HepG2 (cell line): ENCODE data around the gene TPRN. TPM values are rescaled to one million over a fixed set of nuclear protein-coding genes. Genes with fewer than 3 reads are reported as not detected.

Experiments used
- ATAC-seq: fragments of 200-7000 bp; cut with Tn5 transposase; 3 replicates; pipeline ENCODE4 v1.9.1; 2020; ENCODE audit warnings: mild to moderate bottlenecking, moderate library complexity
- BruUV-seq: library from RNA; stranded (reverse); fragments of 400-500 nt; replicated peaks from 2 replicates; lab custom pipeline; 2021; lab: Mats Ljungman, UMichigan
- CTCF ChIA-PET: fragments of 300-600 bp; formaldehyde crosslinking; extraction: SDS; loops from one replicate; lab custom pipeline; 2021; ENCODE audit warnings: low total read pairs, inconsistent platforms, low intra/inter-chr PET ratio; lab: Yijun Ruan, JAX
- POLR2A ChIA-PET: fragments of 350-600 bp; sonication (Branson Sonifier 250); formaldehyde crosslinking; loops from one replicate; lab custom pipeline; 2020; ENCODE audit warnings: antibody characterized with exemption, inconsistent platforms; lab: Yijun Ruan, JAX
- DNase-seq: peaks from one replicate; pipeline ENCODE4 v3.0.0-alpha.2; 2015; ENCODE audit warnings: low spot score
- FAIRE-seq: peaks from 3 replicates; lab custom pipeline; 2011; peaks lifted over from hg19 to GRCh38; lab: Jason Lieb, UNC
- H2AFZ ChIP-seq: one replicate; pipeline ENCODE4 v1.6.1; 2011; ENCODE audit warnings: low read length, inconsistent platforms
- H3K27ac ChIP-seq: fragments of 300-600 bp; 3 replicates; pipeline ENCODE4 v1.8.0; 2011; ENCODE audit warnings: mixed run types, mild to moderate bottlenecking, mixed read lengths, low read length, inconsistent platforms; ENCODE audit not compliant: insufficient read depth; ENCODE audit errors: extremely low read length
- H3K27me3 ChIP-seq, 2 experiments: fragments of 200-600 bp in 1 of 2; 2 replicates in 1 of 2; 3 replicates in 1 of 2; pipeline versions ENCODE4 v1.6.0 to v1.8.0; 2011; ENCODE audit warnings: low read length in 2 of 2, mild to moderate bottlenecking in 2 of 2, moderate library complexity in 2 of 2, inconsistent platforms in 1 of 2; ENCODE audit not compliant: insufficient read depth in 2 of 2, control insufficient read depth in 1 of 2
- H3K36me3 ChIP-seq, 2 experiments: fragments of 200-600 bp in 1 of 2; replicated peaks in 1 of 2; 2 replicates in 1 of 2; 3 replicates in 1 of 2; pipeline versions ENCODE4 v1.5.1 to v1.8.0; 2011; ENCODE audit warnings: low read length in 2 of 2, inconsistent platforms in 1 of 2; ENCODE audit not compliant: insufficient read depth in 2 of 2, control insufficient read depth in 1 of 2
- H3K4me1 ChIP-seq: 2 replicates; pipeline ENCODE4 v1.5.1; 2012; ENCODE audit warnings: low read length, inconsistent platforms; ENCODE audit not compliant: insufficient read depth
- H3K4me2 ChIP-seq: 2 replicates; pipeline ENCODE4 v1.6.0; 2011; ENCODE audit warnings: low read depth, low read length, inconsistent platforms
- H3K4me3 ChIP-seq, 3 experiments: fragments of 200-600 bp in 1 of 3; sonication (generic), shearing (Covaris generic) in 1 of 3; replicated peaks in 1 of 3; 2 replicates each; pipeline ENCODE4 v1.5.1; 2011 to 2016; ENCODE audit warnings: low read length in 3 of 3, inconsistent platforms in 2 of 3, low read depth in 2 of 3, mild to moderate bottlenecking in 2 of 3, control low read depth in 1 of 3, mixed read lengths in 1 of 3; ENCODE audit not compliant: insufficient read depth in 1 of 3
- H3K79me2 ChIP-seq: one replicate; pipeline ENCODE4 v1.6.1; 2011; ENCODE audit warnings: low read length, inconsistent platforms; ENCODE audit not compliant: insufficient read depth
- H3K9ac ChIP-seq: 2 replicates; pipeline ENCODE4 v1.6.0; 2011; ENCODE audit warnings: mild to moderate bottlenecking, low read depth, low read length, inconsistent platforms; ENCODE audit not compliant: insufficient read depth
- H3K9me3 ChIP-seq: 2 replicates; pipeline ENCODE4 v1.5.1; 2012; ENCODE audit warnings: mild to moderate bottlenecking, low read length
- H4K20me1 ChIP-seq: 2 replicates; pipeline ENCODE4 v1.6.0; 2011; ENCODE audit warnings: inconsistent platforms, mild to moderate bottlenecking, low read length, moderate library complexity; ENCODE audit not compliant: insufficient read depth
- HOXA7 ChIP-seq: sonication (generic); formaldehyde crosslinking; IDR thresholded peaks from 2 replicates; pipeline ENCODE4 v1.8.1; 2022; ENCODE audit warnings: mild to moderate bottlenecking, missing genetic modification reagents, moderate library complexity
- KDM6A ChIP-seq: IDR thresholded peaks from 2 replicates; pipeline ENCODE4 v1.6.1; 2016; ENCODE audit warnings: low read depth
- LCORL ChIP-seq, 2 experiments: fragments of 450-650 bp in 1 of 2; sonication (generic) in 1 of 2; formaldehyde crosslinking in 1 of 2; IDR thresholded peaks; 2 replicates each; pipeline versions ENCODE4 v1.5.0 to v1.6.1; 2017 to 2020; ENCODE audit warnings: antibody characterized with exemption in 1 of 2, missing genetic modification reagents in 1 of 2
- MAFG ChIP-seq: sonication (generic); formaldehyde crosslinking; IDR thresholded peaks from 2 replicates; pipeline ENCODE4 v1.5.1; 2020; ENCODE audit warnings: mild to moderate bottlenecking, missing genetic modification reagents
- MAFK ChIP-seq, 2 experiments: IDR thresholded peaks in 1 of 2; conservative IDR thresholded peaks in 1 of 2; 2 replicates each; pipeline ENCODE4 v1.6.1; 2011; ENCODE audit warnings: improper control_type of control experiment in 2 of 2, low read length in 2 of 2
- NR2F1 ChIP-seq, 2 experiments: fragments of 450-650 bp in 1 of 2; formaldehyde crosslinking in 1 of 2; IDR thresholded peaks; 2 replicates each; pipeline versions ENCODE4 v1.5.0 to v1.6.1; 2016 to 2020; ENCODE audit warnings: mild to moderate bottlenecking in 1 of 2, missing compliant biosample characterization in 1 of 2, missing genetic modification reagents in 1 of 2, moderate library complexity in 1 of 2
- RFX5 ChIP-seq: IDR thresholded peaks from 2 replicates; pipeline ENCODE4 v1.6.1; 2011; ENCODE audit warnings: low read depth, low read length, improper control_type of control experiment
- SNRNP70 ChIP-seq: fragments of 200-400 bp; formaldehyde crosslinking; IDR thresholded peaks from 2 replicates; pipeline ENCODE4 v1.6.1; 2017; ENCODE audit warnings: mild to moderate bottlenecking, low read depth, low read length, moderate library complexity
- U2AF2 ChIP-seq: fragments of 200-400 bp; formaldehyde crosslinking; IDR thresholded peaks from 2 replicates; pipeline ENCODE4 v1.6.1; 2017; ENCODE audit warnings: low read depth, mild to moderate bottlenecking, low read length
- ZEB1 ChIP-seq: IDR thresholded peaks from 2 replicates; pipeline ENCODE4 v1.6.1; 2012; ENCODE audit warnings: mild to moderate bottlenecking, low read depth, inconsistent platforms; ENCODE audit not compliant: insufficient replicate concordance
- ZNF30 ChIP-seq: sonication (generic); formaldehyde crosslinking; IDR thresholded peaks from 2 replicates; pipeline ENCODE4 v1.5.0; 2020; ENCODE audit warnings: mild to moderate bottlenecking, missing genetic modification reagents
- ZNF670 ChIP-seq: sonication (generic); formaldehyde crosslinking; IDR thresholded peaks from 2 replicates; pipeline ENCODE4 v1.8.0; 2022; ENCODE audit warnings: mild to moderate bottlenecking, missing genetic modification reagents, borderline replicate concordance
- ZNF737 ChIP-seq: sonication (generic); formaldehyde crosslinking; IDR thresholded peaks from 2 replicates; pipeline ENCODE4 v1.5.0; 2020; ENCODE audit warnings: missing genetic modification reagents, mild to moderate bottlenecking, borderline replicate concordance
- ZNF790 ChIP-seq: sonication (generic); formaldehyde crosslinking; IDR thresholded peaks from 2 replicates; pipeline ENCODE4 v1.8.0; 2022; ENCODE audit warnings: missing genetic modification reagents, mild to moderate bottlenecking, borderline replicate concordance
- WGBS: methylation state at CpG from one replicate; pipeline ENCODE4 v1.1.6; 2017; ENCODE audit warnings: low lambda C conversion rate; 5-methylcytosine and 5-hydroxymethylcytosine counted together
- in situ Hi-C: cut with HindIII; loops from 2 replicates; pipeline ENCODE4 v1.10.0; 2017; ENCODE audit warnings: low pct_unique_long_range_greater_than_20kb; ENCODE audit not compliant: extremely low pct_ligation_motif_present
- intact Hi-C: fragments of 100-400 bp; cut with micrococcal nuclease; formaldehyde crosslinking; loops from one replicate; pipeline ENCODE4 v1.10.0; 2022; ENCODE audit not compliant: unreplicated experiment
- polyA plus RNA-seq, 8 experiments: library from polyadenylated mRNA; depleted of rRNA in 3 of 8; stranded (reverse) in 7 of 8; unstranded in 1 of 8; fragments of >200 nt; fragmentation: Illumina TruSeq in 4 of 8; extraction: Trizol in 4 of 8; gene quantifications; 2 replicates each; pipeline versions ENCODE4 v1.2.1 to v1.2.3, GENCODE V29; 2011 to 2016; ENCODE audit warnings: low read depth in 4 of 8, missing spikeins in 1 of 8, mixed read lengths in 1 of 8; ENCODE audit not compliant: insufficient read depth in 1 of 8
- total RNA-seq, 5 experiments: library from RNA; depleted of rRNA; stranded (reverse); fragments of >200 nt; fragmentation: Illumina TruSeq; extraction: Trizol; gene quantifications; 2 replicates each; pipeline ENCODE4 v1.2.3, GENCODE V29; 2016; ENCODE audit warnings: low read depth in 1 of 5
- TF ChIP-seq, protein P1 (sequence below): sonication (generic); formaldehyde crosslinking; conservative IDR thresholded peaks from 2 replicates; pipeline ENCODE4 v1.4.0; 2020; ENCODE audit warnings: missing genetic modification reagents
- TF ChIP-seq, protein P2 (sequence below): sonication (generic); IDR thresholded peaks from 2 replicates; pipeline ENCODE4 v1.6.1; 2016; ENCODE audit warnings: low read depth, borderline replicate concordance
- TF ChIP-seq, protein P3 (sequence below): IDR thresholded peaks from 2 replicates; pipeline ENCODE4 v1.6.1; 2016; ENCODE audit warnings: low read depth, borderline replicate concordance
- TF ChIP-seq, protein P4 (sequence below): sonication (generic); formaldehyde crosslinking; IDR thresholded peaks from 2 replicates; pipeline ENCODE4 v1.5.0; 2020; ENCODE audit warnings: mild to moderate bottlenecking, low read depth, missing genetic modification reagents, borderline replicate concordance

Gene TPRN
- total and polyA plus RNA-seq, 2 of the 13 experiments (the other 11 are each of a cell fraction or from before 2014, with no cell fraction given), result 10.1 to 19.2 TPM

DNA sequence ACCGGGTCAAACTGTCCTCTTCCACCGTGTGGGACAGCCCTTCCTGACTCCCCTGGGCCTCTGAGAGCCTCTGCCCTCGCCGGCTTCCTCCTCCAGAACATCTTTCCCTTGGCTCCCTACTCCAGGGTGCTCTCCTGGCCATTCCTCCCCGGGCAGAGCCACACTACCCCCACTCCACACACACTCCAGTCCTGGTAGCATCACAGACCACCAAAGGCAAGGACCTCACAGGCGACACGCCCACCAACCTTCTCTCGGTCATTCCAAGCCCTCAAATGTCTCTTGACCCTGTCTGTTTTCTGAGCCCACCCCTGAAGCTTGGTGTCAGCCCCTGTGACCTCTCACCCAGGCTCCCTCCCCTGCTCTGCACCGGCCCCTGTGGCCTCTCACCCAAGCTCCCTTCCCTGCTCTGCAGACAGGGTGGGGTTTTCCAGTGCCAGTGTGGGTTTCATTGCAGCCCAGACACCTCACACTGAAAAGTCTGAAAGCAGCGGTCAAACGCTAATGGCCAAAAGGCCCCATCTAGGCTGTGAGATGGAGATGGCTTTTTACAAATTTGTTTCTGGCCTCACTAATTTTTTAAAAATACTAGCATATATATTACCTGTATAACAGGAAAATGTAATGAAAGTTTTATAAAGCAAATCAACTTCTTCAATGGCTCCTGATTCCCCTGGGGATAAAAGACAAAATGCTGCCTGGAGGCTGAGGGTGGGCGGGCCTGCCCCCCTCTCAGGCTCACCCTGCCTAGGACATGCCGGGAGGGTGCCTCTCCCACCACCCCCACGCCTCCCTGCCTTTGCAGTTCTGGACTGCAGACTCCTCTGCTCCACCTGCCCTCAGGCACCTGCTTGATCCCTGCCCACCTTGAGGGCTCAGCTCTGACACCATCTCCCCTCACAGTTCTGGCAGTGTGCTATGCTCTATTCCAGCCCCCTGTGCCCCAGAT, 41.2 kb downstream of the TPRN start:
- Histone ChIP-seq H3K36me3 (no peaks in the 10 kb centered on the region), H3K79me2 (no peaks in the 10 kb centered on the region), H3K27me3 (peaks cover 13 to 74% of the 10 kb centered on the region in 2 experiments; a peak in 4 of 5 replicates), H3K4me1 (no peaks in the 10 kb centered on the region), H3K9ac (no peak overlapping the region), H3K27ac (no peak overlapping the region), H3K9me3 (no peaks in the 10 kb centered on the region), H3K4me2 (no peak overlapping the region), H4K20me1 (no peaks in the 10 kb centered on the region), H2AFZ (no peak overlapping the region), H3K4me3 (no peak overlapping the region)
- intact Hi-C loops (no loop called here), in situ Hi-C loops (no loop called here)
- no TSS peak for BruUV-seq
- WGBS, result 10% methylated on average over 14 of the region's 14 CpGs
- ChIA-PET POLR2A (no interaction called here), CTCF (no interaction called here)
- FAIRE-seq (no peak), DNase-seq (no peak), ATAC-seq (no peak)
- TF ChIP-seq KDM6A (CRISPR knock-in tag) (no peak), MAFK (conservative IDR thresholded peaks at IDR 0.05 in 1 of 2, IDR thresholded peaks at IDR 0.05 in 1 of 2; ENCODE audit: low read length in 2 of 2) (no peak), ZNF30 (CRISPR knock-in tag) (no peak), ZNF670 (CRISPR knock-in tag) (no peak), NR2F1 (CRISPR knock-in tag; IDR thresholded peaks at IDR 0.05) (no peak), RFX5 (no peak), ZNF737 (CRISPR knock-in tag) (no peak), ZNF790 (CRISPR knock-in tag) (no peak), HOXA7 (CRISPR knock-in tag) (no peak), U2AF2 (no peak), ZEB1 (no peak), MAFG (CRISPR knock-in tag) (no peak), LCORL (IDR thresholded peaks at IDR 0.05) (no peak), LCORL (CRISPR knock-in tag; IDR thresholded peaks at IDR 0.05) (no peak), SNRNP70 (no peak)
- TF ChIP-seq, protein P1, sequence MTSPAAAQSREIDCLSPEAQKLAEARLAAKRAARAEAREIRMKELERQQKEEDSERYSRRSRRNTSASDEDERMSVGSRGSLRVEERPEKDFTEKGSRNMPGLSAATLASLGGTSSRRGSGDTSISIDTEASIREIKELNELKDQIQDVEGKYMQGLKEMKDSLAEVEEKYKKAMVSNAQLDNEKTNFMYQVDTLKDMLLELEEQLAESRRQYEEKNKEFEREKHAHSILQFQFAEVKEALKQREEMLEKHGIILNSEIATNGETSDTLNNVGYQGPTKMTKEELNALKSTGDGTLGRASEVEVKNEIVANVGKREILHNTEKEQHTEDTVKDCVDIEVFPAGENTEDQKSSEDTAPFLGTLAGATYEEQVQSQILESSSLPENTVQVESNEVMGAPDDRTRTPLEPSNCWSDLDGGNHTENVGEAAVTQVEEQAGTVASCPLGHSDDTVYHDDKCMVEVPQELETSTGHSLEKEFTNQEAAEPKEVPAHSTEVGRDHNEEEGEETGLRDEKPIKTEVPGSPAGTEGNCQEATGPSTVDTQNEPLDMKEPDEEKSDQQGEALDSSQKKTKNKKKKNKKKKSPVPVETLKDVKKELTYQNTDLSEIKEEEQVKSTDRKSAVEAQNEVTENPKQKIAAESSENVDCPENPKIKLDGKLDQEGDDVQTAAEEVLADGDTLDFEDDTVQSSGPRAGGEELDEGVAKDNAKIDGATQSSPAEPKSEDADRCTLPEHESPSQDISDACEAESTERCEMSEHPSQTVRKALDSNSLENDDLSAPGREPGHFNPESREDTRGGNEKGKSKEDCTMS, result no peak
- TF ChIP-seq, protein P2, sequence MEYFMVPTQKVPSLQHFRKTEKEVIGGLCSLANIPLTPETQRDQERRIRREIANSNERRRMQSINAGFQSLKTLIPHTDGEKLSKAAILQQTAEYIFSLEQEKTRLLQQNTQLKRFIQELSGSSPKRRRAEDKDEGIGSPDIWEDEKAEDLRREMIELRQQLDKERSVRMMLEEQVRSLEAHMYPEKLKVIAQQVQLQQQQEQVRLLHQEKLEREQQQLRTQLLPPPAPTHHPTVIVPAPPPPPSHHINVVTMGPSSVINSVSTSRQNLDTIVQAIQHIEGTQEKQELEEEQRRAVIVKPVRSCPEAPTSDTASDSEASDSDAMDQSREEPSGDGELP, result no peak
- TF ChIP-seq, protein P3, sequence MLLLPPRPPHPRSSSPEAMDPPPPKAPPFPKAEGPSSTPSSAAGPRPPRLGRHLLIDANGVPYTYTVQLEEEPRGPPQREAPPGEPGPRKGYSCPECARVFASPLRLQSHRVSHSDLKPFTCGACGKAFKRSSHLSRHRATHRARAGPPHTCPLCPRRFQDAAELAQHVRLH, result no peak
- TF ChIP-seq, protein P4, sequence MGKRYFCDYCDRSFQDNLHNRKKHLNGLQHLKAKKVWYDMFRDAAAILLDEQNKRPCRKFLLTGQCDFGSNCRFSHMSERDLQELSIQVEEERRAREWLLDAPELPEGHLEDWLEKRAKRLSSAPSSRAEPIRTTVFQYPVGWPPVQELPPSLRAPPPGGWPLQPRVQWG, result no peak
